Activated T-cell treated with anti-CD3 and anti-CD28 coated beads for 24 hours (primary cell): Measurements from ENCODE around the gene HCN2.
"Not testable (repeated sequence)": the region's sequence is repeated elsewhere in the genome, so short reads cannot be mapped to it uniquely, and the experiment has no call there.

ENCODE experiments used
- DNase-seq: peaks from one replicate; pipeline ENCODE4 v3.0.0-alpha.2; 2020; ENCODE audit warnings: low read depth

HCN2 gene

GRCh38 chr19:585551-586110 lies 4.0 kb upstream of the HCN2 start:
- DNase-seq = no peak

GRCh38 chr19:588093-588740 lies 1.5 kb upstream of the HCN2 start:
- peak; percentile 59 for DNase-seq

GRCh38 chr19:588741-589692 lies 664 bp upstream of the HCN2 start:
- no peak for DNase-seq

- no peak for DNase-seq
Observed at GRCh38 chr19:590396-590745, 690 bp downstream of the HCN2 start.

- no peak for DNase-seq
Observed at GRCh38 chr19:590750-591098, 1.0 kb downstream of the HCN2 start.

- DNase-seq = no peak
Observed at GRCh38 chr19:591099-591958, 1.6 kb downstream of the HCN2 start.

GRCh38 chr19:592101-592500 lies 2.4 kb downstream of the HCN2 start:
- DNase-seq = no peak

GRCh38 chr19:593055-593454 lies 3.4 kb downstream of the HCN2 start:
- DNase-seq = no peak

- no peak for DNase-seq
Observed at GRCh38 chr19:593505-593904, 3.8 kb downstream of the HCN2 start.

- no peak for DNase-seq
Observed at GRCh38 chr19:594265-594870, 4.7 kb downstream of the HCN2 start.

GRCh38 chr19:595326-596262 lies 5.9 kb downstream of the HCN2 start:
- no peak for DNase-seq

GRCh38 chr19:596263-596655 lies 6.6 kb downstream of the HCN2 start:
- DNase-seq = no peak

GRCh38 chr19:597406-598315 lies 8.0 kb downstream of the HCN2 start:
- DNase-seq = no peak

GRCh38 chr19:601310-601709 lies 11.6 kb downstream of the HCN2 start:
- DNase-seq = no peak

GRCh38 chr19:601790-602189 lies 12.1 kb downstream of the HCN2 start:
- no peak for DNase-seq

- no peak for DNase-seq
Observed at GRCh38 chr19:602391-603301, 13.0 kb downstream of the HCN2 start.

GRCh38 chr19:603302-603639 lies 13.6 kb downstream of the HCN2 start:
- DNase-seq = not testable (repeated sequence)

GRCh38 chr19:603779-604178 lies 14.1 kb downstream of the HCN2 start:
- DNase-seq = not testable (repeated sequence)

- DNase-seq = no peak
Observed at GRCh38 chr19:604355-604754, 14.7 kb downstream of the HCN2 start.
